ENCODE results near the gene ATP8A2. TPM values are rescaled to one million over a fixed set of nuclear protein-coding genes. Genes with fewer than 3 reads are reported as not detected.

The ATP8A2 gene
- total and polyA plus RNA-seq, 3 donors from 2014 or later, result 14.2 to 38.3 (median 16.5) TPM

GRCh38 chr13:25659091-25659795 lies 287.5 kb downstream of the ATP8A2 start:
- H3K4me3 ChIP-seq, result no peak overlapping the region
- H3K4me1 ChIP-seq, result no peaks in the 10 kb centered on the region
- no peak for TF ChIP-seq POLR2A (IDR thresholded peaks at IDR 0.05)
- TF ChIP-seq CTCF (IDR thresholded peaks at IDR 0.05), result no peak
- H3K27ac ChIP-seq, result no peak overlapping the region
- WGBS, 2 donors, result 64 to 72% methylated on average over 14 of the region's 14 CpGs
- H3K27me3 ChIP-seq, result no peaks in the 10 kb centered on the region
- H3K36me3 ChIP-seq (ENCODE audit: low read depth, missing control alignments), result no peaks in the 10 kb centered on the region
- H3K9me3 ChIP-seq, result no peaks in the 10 kb centered on the region
- no peak for DNase-seq
- intact Hi-C loops (cut with DNase I; ENCODE audit: low total_unique reads), result no loop called here

GRCh38 chr13:25660996-25661395 lies 289.2 kb downstream of the ATP8A2 start:
- TF ChIP-seq POLR2A (IDR thresholded peaks at IDR 0.05) (no peak), CTCF (IDR thresholded peaks at IDR 0.05) (no peak)
- Histone ChIP-seq H3K4me1 (no peaks in the 10 kb centered on the region), H3K27me3 (no peaks in the 10 kb centered on the region), H3K36me3 (ENCODE audit: low read depth, missing control alignments) (no peaks in the 10 kb centered on the region), H3K9me3 (no peaks in the 10 kb centered on the region), H3K27ac (no peak overlapping the region), H3K4me3 (no peak overlapping the region)
- 90% methylated on average over 5 of the region's 5 CpGs for WGBS, 2 donors
- DNase-seq, result no peak
- intact Hi-C loops (cut with DNase I; ENCODE audit: low total_unique reads), result no loop called here

GRCh38 chr13:25662516-25662915 lies 290.7 kb downstream of the ATP8A2 start:
- no peak overlapping the region for H3K27ac ChIP-seq
- no peaks in the 10 kb centered on the region for H3K36me3 ChIP-seq (ENCODE audit: low read depth, missing control alignments)
- 80 to 92% methylated on average over 1 of the region's 1 CpG for WGBS, 2 donors
- TF ChIP-seq CTCF (IDR thresholded peaks at IDR 0.05) (no peak), POLR2A (IDR thresholded peaks at IDR 0.05) (no peak)
- no peaks in the 10 kb centered on the region for H3K27me3 ChIP-seq
- no peaks in the 10 kb centered on the region for H3K4me1 ChIP-seq
- no peak overlapping the region for H3K4me3 ChIP-seq
- intact Hi-C loops (cut with DNase I; ENCODE audit: low total_unique reads), result no loop called here
- H3K9me3 ChIP-seq, result no peaks in the 10 kb centered on the region
- DNase-seq, result no peak

GRCh38 chr13:25668345-25668744 lies 296.6 kb downstream of the ATP8A2 start:
- Histone ChIP-seq H3K4me3 (no peak overlapping the region), H3K36me3 (ENCODE audit: low read depth, missing control alignments) (no peaks in the 10 kb centered on the region), H3K9me3 (no peaks in the 10 kb centered on the region), H3K27ac (no peak overlapping the region), H3K27me3 (no peaks in the 10 kb centered on the region), H3K4me1 (no peaks in the 10 kb centered on the region)
- no peak for DNase-seq
- TF ChIP-seq CTCF (IDR thresholded peaks at IDR 0.05) (no peak), POLR2A (IDR thresholded peaks at IDR 0.05) (no peak)
- intact Hi-C loops (cut with DNase I; ENCODE audit: low total_unique reads), result no loop called here

GRCh38 chr13:25673711-25674110 lies 301.9 kb downstream of the ATP8A2 start:
- 91 to 93% methylated on average over 5 of the region's 5 CpGs for WGBS, 2 donors
- no peak for TF ChIP-seq POLR2A (IDR thresholded peaks at IDR 0.05)
- TF ChIP-seq CTCF (IDR thresholded peaks at IDR 0.05), result no peak
- no peak overlapping the region for H3K27ac ChIP-seq
- no peaks in the 10 kb centered on the region for H3K9me3 ChIP-seq
- H3K4me1 ChIP-seq, result no peaks in the 10 kb centered on the region
- intact Hi-C loops (cut with DNase I; ENCODE audit: low total_unique reads), result no loop called here
- no peaks in the 10 kb centered on the region for H3K36me3 ChIP-seq (ENCODE audit: low read depth, missing control alignments)
- H3K4me3 ChIP-seq, result no peak overlapping the region
- no peaks in the 10 kb centered on the region for H3K27me3 ChIP-seq
- no peak for DNase-seq

Data from testis (tissue), 3 donors.